ENCODE results near the gene USP48.
A peak's percentile ranks its signal among the peaks of the same experiment; 100 is the strongest.

USP48 gene

DNA sequence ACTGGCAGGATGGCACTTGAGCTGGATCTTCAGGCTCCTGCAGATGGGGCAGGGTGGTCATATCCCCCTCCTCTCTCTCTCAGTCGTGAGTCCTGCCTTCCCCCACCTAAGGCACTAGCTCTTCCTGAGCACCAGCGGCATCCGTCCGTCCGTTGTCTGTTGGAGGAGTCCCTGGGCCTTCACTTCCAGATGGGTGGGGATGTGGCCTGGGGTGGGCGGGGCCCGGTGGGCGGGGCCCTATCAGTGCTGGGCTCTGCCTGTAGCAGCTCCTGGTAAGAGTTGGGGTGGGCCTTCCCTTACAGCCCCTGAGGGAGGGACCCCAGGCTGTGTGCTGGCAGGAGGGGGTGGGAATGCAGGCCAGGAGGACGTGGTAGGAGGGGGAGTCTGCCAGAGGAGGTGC lies 39.4 kb upstream of the USP48 start:
- no peaks in the 10 kb centered on the region for H3K4me1 Mint-ChIP-seq
- no peaks in the 10 kb centered on the region for H3K9me3 Mint-ChIP-seq
- no peaks in the 10 kb centered on the region for H3K27me3 Mint-ChIP-seq
- no peak for ATAC-seq
- no peak overlapping the region for H3K4me3 Mint-ChIP-seq
- H3K36me3 Mint-ChIP-seq (ENCODE audit: low read depth), result no peaks in the 10 kb centered on the region
- H3K27ac Mint-ChIP-seq, result no peak overlapping the region
- DNase-seq, result no peak

DNA sequence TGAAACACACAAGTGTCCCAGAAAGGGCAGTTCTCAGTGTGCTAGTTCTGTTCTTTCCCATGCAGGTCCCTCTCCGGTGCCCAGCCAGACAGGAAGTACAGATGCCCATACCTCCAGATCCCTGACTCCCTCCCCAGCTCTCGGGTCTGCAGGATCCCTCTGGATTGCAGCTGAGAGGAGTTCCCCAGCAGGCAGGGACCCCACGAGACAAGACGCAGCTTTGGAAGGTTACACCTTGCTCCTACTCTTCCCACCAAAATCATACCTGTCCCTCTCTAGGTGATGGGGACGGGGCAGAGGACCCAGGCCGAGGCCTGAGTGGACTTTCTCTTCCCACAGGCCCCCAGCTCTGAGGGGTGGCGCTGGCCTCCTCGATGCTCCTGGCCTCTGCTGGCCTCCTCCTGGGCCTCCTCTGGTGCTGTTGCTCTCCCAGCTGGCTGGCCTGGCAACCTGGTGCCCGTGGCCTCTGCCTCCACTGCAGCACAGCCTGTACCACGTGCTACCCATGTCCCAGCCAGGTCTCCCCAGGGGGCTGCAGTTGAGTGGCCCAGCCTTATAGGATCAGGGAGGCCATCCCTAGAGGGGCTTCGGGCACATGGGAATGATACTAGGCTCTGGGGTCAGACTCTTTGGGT lies 38.6 kb upstream of the USP48 start:
- no peak for ATAC-seq
- Mint-ChIP-seq H3K4me1 (no peaks in the 10 kb centered on the region), H3K4me3 (no peak overlapping the region), H3K27me3 (no peaks in the 10 kb centered on the region), H3K9me3 (no peaks in the 10 kb centered on the region), H3K36me3 (ENCODE audit: low read depth) (no peaks in the 10 kb centered on the region), H3K27ac (no peak overlapping the region)
- DNase-seq, result no peak

DNA sequence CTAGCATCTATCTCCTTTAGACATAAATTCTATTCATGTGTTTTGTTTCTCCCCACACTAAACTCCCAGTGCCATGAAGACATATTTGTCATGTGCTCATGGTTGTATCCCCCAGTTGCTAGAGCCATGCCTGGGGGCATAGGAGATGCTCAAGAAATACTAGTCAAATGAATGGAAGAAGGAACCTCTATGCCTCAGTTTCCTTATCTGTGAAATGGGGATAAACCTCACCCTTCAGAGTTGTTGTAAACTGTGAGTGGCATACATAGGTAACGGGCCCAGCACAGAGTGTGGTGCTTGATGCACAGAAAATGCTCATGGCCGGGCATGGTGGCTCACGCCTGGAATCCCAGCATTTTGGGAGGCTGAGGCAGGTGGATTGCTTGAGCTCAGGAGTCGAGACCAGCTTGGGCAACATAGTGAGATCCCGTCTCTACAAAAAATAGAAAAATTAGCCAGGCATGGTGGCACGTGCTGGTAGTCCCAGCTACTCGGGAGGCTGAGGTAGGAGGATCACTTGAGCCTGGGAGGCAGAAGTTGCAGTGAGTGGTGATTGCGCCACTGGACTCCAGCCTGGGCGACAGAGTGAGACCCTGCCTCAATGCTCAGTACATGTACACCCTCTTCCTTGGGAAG lies 37.8 kb upstream of the USP48 start:
- ATAC-seq (no peak), DNase-seq (no peak)
- peaks cover under 1% of the 10 kb centered on the region for H3K4me1 Mint-ChIP-seq
- no peaks in the 10 kb centered on the region for H3K27me3 Mint-ChIP-seq
- no peaks in the 10 kb centered on the region for H3K9me3 Mint-ChIP-seq
- no peak overlapping the region for H3K27ac Mint-ChIP-seq
- H3K36me3 Mint-ChIP-seq (ENCODE audit: low read depth), result no peaks in the 10 kb centered on the region
- H3K4me3 Mint-ChIP-seq, result no peak overlapping the region

DNA sequence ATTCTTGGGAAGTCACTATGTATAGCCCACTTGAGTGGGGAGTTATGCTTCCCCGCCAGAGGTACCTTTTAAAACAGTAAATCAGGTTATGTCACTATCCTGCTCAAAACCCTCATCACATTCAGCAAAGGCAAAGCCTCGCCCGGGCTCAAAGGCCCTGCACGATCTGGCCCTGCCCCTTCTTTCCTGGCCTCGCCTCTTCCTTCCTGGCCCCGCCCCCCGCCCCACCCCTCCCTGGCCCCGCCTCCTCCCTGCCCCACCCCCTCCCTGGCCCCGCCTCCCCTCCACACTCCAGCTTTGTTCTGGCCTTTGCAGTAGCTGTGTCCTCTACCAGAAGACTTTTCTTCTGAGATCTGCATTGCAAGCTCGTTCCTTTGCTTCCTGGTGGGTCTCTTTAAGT lies 35.7 kb upstream of the USP48 start:
- Mint-ChIP-seq H3K4me3 (no peak overlapping the region), H3K27me3 (peaks cover 7% of the 10 kb centered on the region), H3K9me3 (no peaks in the 10 kb centered on the region), H3K4me1 (peaks cover 6% of the 10 kb centered on the region), H3K27ac (no peak overlapping the region), H3K36me3 (ENCODE audit: low read depth) (no peaks in the 10 kb centered on the region)
- DNase-seq (peak; percentile 35), ATAC-seq (no peak)

DNA sequence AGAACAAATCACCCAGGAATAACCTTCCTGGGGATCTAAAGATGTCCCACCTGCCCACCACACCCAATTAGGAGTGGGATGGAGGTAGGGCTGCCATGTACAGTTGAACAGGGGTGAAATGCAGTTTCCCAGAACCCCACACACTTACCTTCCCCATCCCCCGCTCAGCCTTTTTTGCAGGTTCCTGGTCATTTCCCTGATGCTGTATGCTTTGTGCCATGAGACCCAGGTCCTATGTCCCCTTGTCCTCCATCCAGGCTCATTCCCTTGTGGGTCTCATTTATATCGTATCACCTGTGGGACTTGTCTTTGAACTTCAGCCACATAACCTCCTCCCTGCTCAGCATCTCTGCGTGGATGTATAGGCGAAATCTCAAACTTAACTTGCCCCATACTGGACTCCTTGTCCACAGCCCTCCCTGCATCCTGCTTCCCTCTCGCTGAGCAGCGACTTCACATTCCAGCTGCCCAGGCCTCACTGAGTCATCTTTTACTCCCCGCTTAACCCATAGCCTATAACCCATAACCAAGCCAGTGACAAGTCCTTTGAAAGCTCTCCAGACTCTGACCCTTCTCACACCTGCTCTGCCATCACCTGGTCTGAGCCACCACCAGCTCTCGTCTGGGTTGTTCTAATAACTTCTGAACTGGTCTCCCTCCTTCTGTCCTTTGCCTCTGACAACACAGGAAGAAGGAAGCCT lies 33.8 kb upstream of the USP48 start:
- DNase-seq (no peak), ATAC-seq (no peak)
- peaks cover 10% of the 10 kb centered on the region for H3K4me1 Mint-ChIP-seq
- no peak overlapping the region for H3K4me3 Mint-ChIP-seq
- H3K36me3 Mint-ChIP-seq (ENCODE audit: low read depth), result no peaks in the 10 kb centered on the region
- peaks cover 15% of the 10 kb centered on the region for H3K27me3 Mint-ChIP-seq
- no peaks in the 10 kb centered on the region for H3K9me3 Mint-ChIP-seq
- H3K27ac Mint-ChIP-seq, result no peak overlapping the region

DNA sequence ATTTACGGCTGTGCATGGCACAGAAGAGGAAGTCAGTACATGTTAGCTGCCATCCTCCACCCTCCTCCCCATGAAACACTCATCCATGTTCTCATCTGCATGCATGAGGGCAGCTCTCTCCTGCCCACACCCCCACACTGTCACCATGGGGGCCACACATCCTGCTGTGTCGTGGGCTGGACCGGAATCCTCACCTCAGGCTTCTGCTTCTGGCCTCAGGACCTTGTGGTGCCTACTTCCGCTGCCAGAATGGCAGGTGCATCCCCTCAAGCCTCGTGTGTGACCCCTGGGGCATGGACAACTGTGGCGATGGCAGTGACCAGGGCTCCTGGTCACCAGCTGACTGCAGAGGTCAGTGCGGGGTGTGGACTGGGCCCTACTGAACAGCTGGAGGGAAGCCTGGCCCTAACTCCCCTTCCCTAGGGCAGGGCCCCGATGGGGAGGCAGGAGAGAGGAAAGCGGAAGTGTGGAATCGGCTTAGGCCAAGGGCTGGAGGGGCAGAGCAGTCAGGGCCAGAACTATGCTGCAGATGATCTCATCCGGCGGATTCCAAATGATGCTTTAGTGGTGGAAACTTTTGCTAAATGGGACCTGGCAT lies 32.9 kb upstream of the USP48 start:
- Mint-ChIP-seq H3K27me3 (peaks cover 18% of the 10 kb centered on the region), H3K4me1 (peaks cover 10% of the 10 kb centered on the region), H3K4me3 (no peak overlapping the region), H3K36me3 (ENCODE audit: low read depth) (no peaks in the 10 kb centered on the region), H3K9me3 (no peaks in the 10 kb centered on the region), H3K27ac (no peak overlapping the region)
- ATAC-seq (no peak), DNase-seq (no peak)

DNA sequence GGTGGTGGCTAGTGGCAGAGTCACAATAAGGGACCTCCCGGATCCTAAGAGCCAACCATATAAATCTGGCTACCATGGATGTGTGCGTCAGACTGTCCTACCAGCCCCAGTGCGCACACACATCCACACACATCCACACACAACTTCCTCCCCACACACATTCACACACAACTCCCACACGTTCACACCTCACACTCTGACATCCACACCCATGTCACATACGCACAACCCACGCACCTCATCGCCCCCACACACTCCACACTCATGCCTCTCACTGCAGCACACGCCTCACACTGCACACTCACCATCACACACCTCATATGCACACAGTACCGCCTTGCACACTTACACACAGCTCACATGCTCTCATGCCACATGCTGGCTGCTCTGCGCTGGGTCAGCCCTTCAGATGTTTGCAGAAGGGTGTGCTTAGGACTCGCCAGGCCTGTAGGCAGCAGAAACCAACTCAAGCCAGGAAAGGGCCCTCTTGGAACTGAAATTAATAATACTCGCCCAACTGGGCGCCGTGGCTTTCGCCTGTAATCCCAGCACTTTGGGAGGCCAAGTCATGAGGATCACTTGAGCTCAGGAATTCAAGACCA lies 32.1 kb upstream of the USP48 start:
- Mint-ChIP-seq H3K4me3 (peak overlapping the region; percentile 34), H3K36me3 (ENCODE audit: low read depth) (no peaks in the 10 kb centered on the region), H3K27me3 (peaks cover 18% of the 10 kb centered on the region), H3K9me3 (no peaks in the 10 kb centered on the region), H3K27ac (peak overlapping the region; percentile 67), H3K4me1 (peaks cover 10% of the 10 kb centered on the region)
- DNase-seq (no peak), ATAC-seq (no peak)

DNA sequence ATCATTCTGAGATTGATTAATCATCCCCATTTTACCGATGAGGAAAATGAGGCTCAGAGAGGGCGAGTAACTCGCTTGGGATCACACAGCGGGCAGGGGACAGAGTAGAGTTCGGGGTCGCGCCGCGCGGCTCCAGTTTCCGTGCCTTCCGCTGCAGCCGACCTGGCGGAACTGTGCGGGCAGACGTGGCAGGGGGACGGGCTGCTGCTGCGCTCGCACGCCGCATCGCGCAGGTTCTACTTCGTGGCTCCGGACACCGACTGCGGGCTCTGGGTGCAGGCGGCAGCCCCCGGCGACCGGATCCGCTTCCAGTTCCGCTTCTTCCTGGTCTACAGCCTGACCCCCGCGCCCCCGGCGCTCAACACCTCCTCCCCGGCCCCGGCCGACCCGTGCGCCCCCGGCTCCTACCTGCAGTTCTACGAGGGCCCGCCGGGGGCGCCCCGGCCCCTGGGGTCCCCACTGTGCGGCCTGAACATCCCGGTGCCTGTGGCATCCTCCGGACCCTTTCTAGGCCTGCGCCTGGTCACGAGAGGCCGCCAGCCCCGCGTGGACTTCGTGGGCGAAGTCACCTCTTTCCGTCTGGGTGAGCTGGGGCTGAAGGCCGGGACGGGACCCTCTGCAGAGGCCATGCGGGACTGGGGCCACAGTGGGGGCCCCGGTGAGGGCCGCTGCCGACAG lies 31.4 kb upstream of the USP48 start:
- Mint-ChIP-seq H3K4me1 (peaks cover 10% of the 10 kb centered on the region), H3K27me3 (peaks cover 18% of the 10 kb centered on the region), H3K36me3 (ENCODE audit: low read depth) (no peaks in the 10 kb centered on the region), H3K4me3 (peak overlapping the region; percentile 34), H3K27ac (no peak overlapping the region), H3K9me3 (no peaks in the 10 kb centered on the region)
- DNase-seq, result peak; percentile 35
- peak; percentile 66 for ATAC-seq

DNA sequence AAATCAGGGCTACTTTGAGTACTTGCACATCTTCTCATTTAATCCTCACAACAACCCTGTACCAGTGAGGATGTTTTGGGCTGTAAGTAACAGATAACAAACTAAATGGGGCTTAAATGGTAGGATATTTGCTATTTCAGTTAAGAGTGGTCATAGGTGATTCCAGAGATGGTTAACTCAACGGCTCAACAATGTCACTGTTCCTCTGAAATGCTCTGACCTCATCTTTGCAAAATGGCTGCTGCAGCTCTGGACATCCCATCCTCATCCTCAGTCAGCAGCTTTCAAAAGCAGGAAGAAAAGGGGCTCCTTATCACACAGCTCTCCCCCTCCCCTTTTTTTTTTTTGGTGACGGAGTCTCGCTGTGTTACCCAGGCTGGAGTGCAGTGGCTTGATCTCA lies 30.6 kb upstream of the USP48 start:
- H3K27ac Mint-ChIP-seq, result no peak overlapping the region
- ATAC-seq (no peak), DNase-seq (no peak)
- no peaks in the 10 kb centered on the region for H3K9me3 Mint-ChIP-seq
- no peaks in the 10 kb centered on the region for H3K36me3 Mint-ChIP-seq (ENCODE audit: low read depth)
- H3K27me3 Mint-ChIP-seq, result peaks cover 18% of the 10 kb centered on the region
- H3K4me1 Mint-ChIP-seq, result peaks cover 10% of the 10 kb centered on the region
- H3K4me3 Mint-ChIP-seq, result no peak overlapping the region

DNA sequence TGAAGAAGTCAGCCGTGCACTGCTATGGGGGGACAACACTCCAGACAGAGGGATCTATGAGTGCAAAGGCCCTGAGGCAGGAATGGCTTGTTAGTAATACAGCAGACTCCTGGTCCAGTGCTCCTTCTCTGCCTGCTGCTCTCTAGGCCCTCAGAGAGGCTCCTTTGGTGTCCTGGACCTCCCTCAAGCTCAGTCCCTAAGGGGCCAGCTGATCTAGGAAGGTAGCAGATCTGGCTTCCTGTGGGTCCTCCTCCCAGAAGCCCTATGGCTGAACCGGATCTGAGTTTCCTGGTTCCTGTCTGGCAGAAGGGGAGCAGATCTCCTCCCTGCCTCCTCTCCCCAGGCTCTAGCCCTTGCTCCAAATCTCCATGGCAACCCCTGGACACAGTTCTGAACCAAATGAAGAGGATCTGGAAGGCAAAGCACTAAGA lies 28.9 kb upstream of the USP48 start, which contains the start of gene LDLRAD2:
Gene LDLRAD2 (plus strand): TSS at position 391 of the 431 bp plus-strand sequence. CDS start 187 bp downstream, outside the sequence.
- no peak within 1 kb of the TSS for H3K27ac Mint-ChIP-seq
- DNase-seq (no peak), ATAC-seq (no peak)
- H3K4me3 Mint-ChIP-seq, result no peak within 1 kb of the TSS
- H3K36me3 Mint-ChIP-seq (ENCODE audit: low read depth), result no peaks in the 10 kb centered on the region
- peaks cover 18% of the 10 kb centered on the region for H3K27me3 Mint-ChIP-seq
- no peaks in the 10 kb centered on the region for H3K9me3 Mint-ChIP-seq
- peaks cover 10% of the 10 kb centered on the region for H3K4me1 Mint-ChIP-seq

DNA sequence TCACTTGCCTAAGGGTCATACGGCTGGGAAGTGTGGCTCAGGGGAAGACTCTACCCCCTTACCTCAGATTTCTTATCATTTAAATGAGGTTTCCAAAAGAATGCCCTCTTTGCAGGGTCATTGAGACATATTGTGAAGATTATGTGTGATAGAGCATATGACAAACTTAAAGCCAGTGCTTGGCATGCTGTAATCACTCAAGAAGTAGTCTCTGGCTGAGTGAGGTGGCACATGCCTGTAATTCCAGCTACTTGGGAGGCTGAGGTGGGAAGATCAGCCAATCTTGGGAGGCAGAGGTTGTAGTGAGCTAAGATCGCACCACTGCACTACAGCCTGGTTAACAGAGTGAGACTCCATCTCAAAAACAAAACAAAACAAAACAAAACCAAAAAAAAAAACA lies 21.6 kb upstream of the USP48 start:
- peaks cover 2% of the 10 kb centered on the region for H3K27me3 Mint-ChIP-seq
- DNase-seq (no peak), ATAC-seq (no peak)
- no peak overlapping the region for H3K27ac Mint-ChIP-seq
- H3K4me3 Mint-ChIP-seq, result no peak overlapping the region
- no peaks in the 10 kb centered on the region for H3K36me3 Mint-ChIP-seq (ENCODE audit: low read depth)
- no peaks in the 10 kb centered on the region for H3K4me1 Mint-ChIP-seq
- H3K9me3 Mint-ChIP-seq, result no peaks in the 10 kb centered on the region

DNA sequence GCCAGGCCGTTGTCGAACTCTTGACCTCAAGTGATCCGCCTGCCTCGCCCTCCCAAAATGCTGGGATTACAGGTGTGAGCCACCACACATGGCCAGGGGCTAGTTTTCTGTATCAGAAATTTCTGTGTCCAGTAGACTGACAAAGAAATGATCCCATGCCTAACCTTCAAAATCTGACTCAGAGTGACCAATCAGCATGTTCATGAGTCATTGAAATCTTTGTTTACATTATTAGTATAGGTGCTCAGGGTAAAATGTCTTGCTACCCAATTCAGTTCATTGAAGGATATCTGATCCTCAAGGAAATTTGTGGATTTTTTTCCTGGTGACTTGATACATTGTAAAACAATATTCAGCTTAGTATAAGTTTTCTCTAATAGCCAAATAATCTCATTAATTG lies 18.2 kb upstream of the USP48 start:
- no peaks in the 10 kb centered on the region for H3K36me3 Mint-ChIP-seq (ENCODE audit: low read depth)
- DNase-seq (no peak), ATAC-seq (no peak)
- H3K27me3 Mint-ChIP-seq, result peaks cover 2% of the 10 kb centered on the region
- H3K4me3 Mint-ChIP-seq, result no peak overlapping the region
- H3K9me3 Mint-ChIP-seq, result no peaks in the 10 kb centered on the region
- H3K4me1 Mint-ChIP-seq, result no peaks in the 10 kb centered on the region
- no peak overlapping the region for H3K27ac Mint-ChIP-seq

DNA sequence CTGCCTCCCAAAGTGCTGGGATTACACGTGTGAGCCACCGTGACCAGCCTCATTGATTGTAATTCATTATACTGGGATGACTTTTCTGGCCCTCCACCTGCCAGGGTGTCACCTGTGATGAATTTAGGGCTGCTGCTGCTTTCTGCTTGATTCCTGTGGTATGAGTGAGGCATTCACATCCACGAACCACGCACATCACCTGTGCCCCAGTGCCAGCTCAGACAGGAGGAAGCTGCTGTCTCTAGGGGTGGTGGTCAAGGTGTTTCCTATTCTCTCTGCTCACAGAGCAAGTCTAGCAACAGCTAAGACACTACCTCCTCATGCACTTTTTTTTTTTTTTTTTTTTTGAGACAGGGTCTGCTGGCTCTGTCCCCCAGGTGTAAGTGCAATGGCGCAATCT lies 16.8 kb upstream of the USP48 start:
- H3K27ac Mint-ChIP-seq, result no peak overlapping the region
- H3K4me1 Mint-ChIP-seq, result no peaks in the 10 kb centered on the region
- peaks cover 3% of the 10 kb centered on the region for H3K36me3 Mint-ChIP-seq (ENCODE audit: low read depth)
- H3K27me3 Mint-ChIP-seq, result no peaks in the 10 kb centered on the region
- H3K4me3 Mint-ChIP-seq, result no peak overlapping the region
- peaks cover 5% of the 10 kb centered on the region for H3K9me3 Mint-ChIP-seq
- no peak for ATAC-seq
- no peak for DNase-seq

DNA sequence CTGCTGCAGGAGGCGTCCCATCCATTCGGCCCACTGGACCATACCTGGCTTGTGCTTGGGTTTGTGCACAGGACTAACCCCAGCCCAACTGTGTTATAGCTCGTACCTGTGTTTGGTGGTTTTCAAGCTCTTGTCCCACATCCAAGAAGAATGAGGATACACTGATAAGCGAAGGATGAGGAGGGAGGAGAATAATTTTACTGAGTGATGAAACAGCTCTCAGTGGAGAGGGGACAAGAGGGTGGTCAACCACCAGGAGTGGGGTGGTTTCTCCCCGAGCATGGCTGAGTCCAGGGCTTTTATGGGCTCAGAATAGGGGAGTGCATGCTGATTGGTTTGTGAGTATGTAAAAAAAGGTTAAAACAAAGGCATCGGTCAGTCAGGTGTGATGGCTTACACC lies 12.1 kb upstream of the USP48 start:
- ATAC-seq (no peak), DNase-seq (no peak)
- no peak overlapping the region for H3K4me3 Mint-ChIP-seq
- H3K27ac Mint-ChIP-seq, result no peak overlapping the region
- peaks cover 9% of the 10 kb centered on the region for H3K4me1 Mint-ChIP-seq
- peaks cover 3% of the 10 kb centered on the region for H3K36me3 Mint-ChIP-seq (ENCODE audit: low read depth)
- H3K27me3 Mint-ChIP-seq, result no peaks in the 10 kb centered on the region
- peaks cover 6% of the 10 kb centered on the region for H3K9me3 Mint-ChIP-seq

Data from activated naive CD8-positive, alpha-beta T cell treated with anti-CD3 and anti-CD28 coated beads, Interleukin-2, amount 50 U/mL, for 24 hours (primary cell).